ENCODE measurements around the gene RFT1.

RFT1 gene

DNA sequence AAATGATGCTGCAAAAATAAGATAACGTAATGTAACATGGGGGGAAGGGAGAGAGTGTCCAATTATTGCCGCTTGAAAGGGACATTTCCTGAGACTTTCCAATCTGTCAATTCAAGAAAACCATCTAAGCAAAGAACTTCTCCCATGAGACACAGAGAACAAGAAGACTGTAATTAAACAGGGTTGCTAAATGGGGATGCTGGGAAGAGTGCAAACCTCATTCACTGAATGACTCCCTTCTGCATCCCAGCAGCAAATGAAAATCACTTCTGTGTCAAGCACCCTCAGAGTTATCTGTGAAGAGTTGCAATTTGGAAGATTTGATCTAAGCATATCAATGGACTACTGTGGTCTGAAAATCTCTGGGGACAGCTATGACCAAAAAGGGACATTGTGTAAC, 3.6 kb downstream of the RFT1 start:
- no peak for DNase-seq (ENCODE audit: low read depth in 2 of 2)

GRCh38 chr3:53123953-53124352, 6.3 kb downstream of the RFT1 start:
- DNase-seq (ENCODE audit: low read depth in 2 of 2), result no peak

DNA sequence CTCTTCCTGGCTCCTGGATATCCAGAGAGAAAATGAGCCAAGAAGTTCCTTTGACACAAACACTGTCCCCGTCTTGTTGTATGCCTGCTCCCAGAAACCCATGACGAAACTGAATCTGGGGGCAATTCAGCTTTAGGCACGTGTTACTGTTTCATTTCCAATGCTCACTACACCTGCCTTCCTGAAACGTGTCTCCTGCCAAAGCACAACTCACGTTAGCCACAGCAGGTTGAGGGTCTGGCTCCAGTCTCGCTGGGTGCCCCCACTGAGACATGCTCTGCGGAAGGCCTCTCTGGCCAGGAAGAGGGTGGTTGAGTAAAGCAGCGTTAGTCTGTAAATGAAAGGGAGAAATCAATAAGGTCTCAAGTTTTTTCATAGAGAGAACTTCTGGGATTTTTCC, 6.7 kb downstream of the RFT1 start:
- DNase-seq (ENCODE audit: low read depth in 2 of 2), result no peak

GRCh38 chr3:53122933-53123305, 7.3 kb downstream of the RFT1 start:
- no peak for DNase-seq (ENCODE audit: low read depth in 2 of 2)

- no peak for DNase-seq (ENCODE audit: low read depth in 2 of 2)
These were observed 7.8 kb downstream of the RFT1 start for GRCh38 chr3:53122255-53122932.

DNA sequence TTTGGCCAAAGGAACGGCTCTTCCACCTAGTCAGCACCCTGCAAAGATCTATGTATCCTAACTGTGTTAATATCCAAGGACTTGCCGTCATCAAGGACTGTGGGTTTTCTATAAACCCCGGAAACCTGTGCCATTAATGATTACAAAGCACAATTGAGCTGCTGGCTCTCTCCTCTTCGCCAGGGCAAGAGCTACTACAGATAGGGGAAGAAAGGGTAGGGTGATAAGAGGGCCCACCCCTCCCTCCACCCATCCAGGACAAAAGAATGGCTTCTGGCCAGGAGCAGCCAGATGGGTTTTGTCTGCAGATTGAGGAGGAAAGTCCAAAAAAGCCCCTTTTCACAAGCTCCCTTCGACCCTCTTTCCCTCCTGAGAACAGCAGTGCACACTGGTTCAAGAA, 9.9 kb downstream of the RFT1 start:
- no peak for DNase-seq (ENCODE audit: low read depth in 2 of 2)

DNA sequence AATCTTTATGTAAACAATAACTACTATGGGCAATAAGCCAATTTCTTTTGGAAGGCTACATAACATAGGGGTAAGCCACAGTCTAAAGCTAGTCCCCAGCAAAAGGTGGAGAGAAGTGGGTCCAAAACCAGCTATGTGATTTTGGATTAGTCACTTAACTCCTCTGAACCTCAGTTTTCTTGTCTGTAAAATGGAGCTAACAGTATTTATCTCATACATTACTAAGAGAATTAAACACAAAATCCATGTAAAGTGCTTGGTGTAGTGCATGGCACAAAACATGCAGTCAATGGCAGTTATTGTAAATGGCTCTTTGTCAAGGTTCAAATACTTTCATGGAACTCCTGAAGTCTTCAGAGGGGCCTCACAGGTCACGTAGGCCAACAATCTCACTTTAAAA, 13.3 kb downstream of the RFT1 start:
- DNase-seq (ENCODE audit: low read depth in 2 of 2), result no peak

DNA sequence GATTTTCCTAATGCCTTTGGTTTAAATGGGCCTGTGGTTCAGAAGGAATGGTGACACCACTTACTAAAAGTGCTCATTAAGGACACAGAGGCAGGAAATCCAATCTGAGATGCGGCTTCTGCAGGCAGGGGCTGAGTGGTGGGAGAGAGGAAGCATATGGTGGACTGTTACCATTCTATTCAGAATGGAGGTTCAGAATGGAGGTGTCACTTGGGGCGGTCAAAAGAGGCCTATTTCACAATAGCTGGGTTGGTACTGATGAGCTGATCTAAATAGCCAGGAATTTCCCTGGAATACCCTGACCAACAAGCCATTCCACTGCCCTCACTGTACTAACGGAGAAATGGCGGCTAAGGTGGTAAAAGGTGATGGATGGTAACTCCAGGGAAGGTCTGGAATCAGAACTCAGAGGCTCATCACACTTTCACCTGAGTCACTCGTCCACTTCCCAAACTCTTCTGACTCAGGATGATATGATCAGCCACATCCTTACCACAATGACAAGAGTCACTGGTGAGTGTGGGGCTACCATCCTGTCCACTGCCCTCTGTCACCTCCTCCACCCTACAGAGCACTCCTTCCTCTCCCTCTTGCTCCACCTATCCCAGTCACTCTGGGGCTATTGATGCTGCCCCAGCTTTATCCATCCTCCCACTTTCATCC, 15.7 kb downstream of the RFT1 start:
- DNase-seq (ENCODE audit: low read depth in 2 of 2), result no peak

- peak; percentile 69 to 81 for DNase-seq (ENCODE audit: low read depth in 2 of 2)
These were observed 16.2 kb downstream of the RFT1 start for GRCh38 chr3:53114011-53114400.

GRCh38 chr3:53113293-53114010, 16.8 kb downstream of the RFT1 start:
- DNase-seq (ENCODE audit: low read depth in 2 of 2), result no peak

- DNase-seq (ENCODE audit: low read depth in 2 of 2), result no peak
These were observed 18.4 kb downstream of the RFT1 start for GRCh38 chr3:53111822-53112221.

- peak in 1 of 2 donors; percentile 50 for DNase-seq (ENCODE audit: low read depth in 2 of 2)
These were observed 20.1 kb downstream of the RFT1 start for GRCh38 chr3:53109891-53110771.

DNA sequence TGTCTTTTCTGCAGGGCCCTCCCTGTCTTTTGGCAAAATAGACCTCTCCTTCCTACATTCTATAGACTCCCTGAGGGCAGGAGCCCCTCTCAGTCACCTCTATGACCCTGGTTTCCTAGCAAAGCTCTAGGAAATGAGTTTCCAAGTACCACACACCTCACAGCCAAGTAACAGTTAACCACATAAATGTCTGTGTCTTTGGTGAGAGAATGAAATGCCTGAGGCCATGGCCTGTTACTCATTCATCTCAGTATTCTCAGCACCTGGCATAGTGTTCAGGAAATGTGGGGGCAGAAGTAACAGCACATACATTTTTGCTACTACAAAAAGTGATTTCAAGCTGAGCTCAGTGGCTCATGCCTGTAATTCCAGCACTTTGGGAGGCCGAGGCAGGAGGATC, 21.0 kb downstream of the RFT1 start:
- peak; percentile 24 to 33 for DNase-seq (ENCODE audit: low read depth in 2 of 2)

GRCh38 chr3:53104762-53105161, 25.5 kb downstream of the RFT1 start:
- no peak for DNase-seq (ENCODE audit: low read depth in 2 of 2)

- DNase-seq (ENCODE audit: low read depth in 2 of 2), result no peak
These were observed 26.6 kb downstream of the RFT1 start for GRCh38 chr3:53103397-53104296.

GRCh38 chr3:53102601-53103147, 27.6 kb downstream of the RFT1 start:
- DNase-seq (ENCODE audit: low read depth in 2 of 2), result peak; percentile 25 to 49

GRCh38 chr3:53101956-53102355, 28.3 kb downstream of the RFT1 start:
- DNase-seq (ENCODE audit: low read depth in 2 of 2), result no peak

- no peak for DNase-seq (ENCODE audit: low read depth in 2 of 2)
These were observed 29.3 kb downstream of the RFT1 start for GRCh38 chr3:53100818-53101466.

DNA sequence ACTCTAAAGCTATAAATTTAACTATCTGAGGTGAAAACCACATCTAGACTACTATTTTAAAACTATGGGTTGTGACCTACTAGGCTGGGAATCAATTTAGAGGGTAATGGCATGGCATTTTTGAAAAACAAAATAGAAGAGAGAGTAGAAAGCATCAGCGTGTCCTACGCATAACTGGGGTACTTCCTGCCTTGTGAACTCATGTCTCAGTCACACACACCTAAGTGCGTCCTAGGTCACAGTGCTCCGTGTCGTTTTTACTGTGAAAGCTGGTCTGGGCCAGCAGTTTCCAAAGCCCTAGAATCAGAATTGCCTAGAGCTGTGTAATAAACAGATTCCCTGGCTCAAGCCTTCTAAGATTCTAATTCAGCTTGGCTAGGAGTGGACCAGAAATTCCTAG, 32.3 kb downstream of the RFT1 start:
- no peak for DNase-seq (ENCODE audit: low read depth in 2 of 2)

- DNase-seq (ENCODE audit: low read depth in 2 of 2), result no peak
These were observed 37.3 kb downstream of the RFT1 start for GRCh38 chr3:53092942-53093341.
